Activated naive CD4-positive, alpha-beta T cell treated with anti-CD3 and anti-CD28 coated beads for 36 hours (primary cell): Measurements from ENCODE around the gene LRRC4C. TPM values are rescaled to one million over a fixed set of nuclear protein-coding genes. Genes with fewer than 3 reads are reported as not detected.

Experiments
- CTCF ChIA-PET: fragments of 350-600 bp; sonication (Branson Sonifier 250); formaldehyde crosslinking; loops from one replicate; lab custom pipeline; 2021; ENCODE audit warnings: antibody characterized with exemption; lab: Charles Lee
- DNase-seq: peaks from one replicate; pipeline ENCODE4 v3.0.0-alpha.2; 2020
- H3K27ac Mint-ChIP-seq: one replicate; pipeline ENCODE4 v1.8.0; 2021; ENCODE audit warnings: mild to moderate bottlenecking, mixed read lengths
- H3K27me3 Mint-ChIP-seq: one replicate; pipeline ENCODE4 v1.8.0; 2021; ENCODE audit warnings: low read depth, mixed read lengths
- H3K36me3 Mint-ChIP-seq: one replicate; pipeline ENCODE4 v1.8.0; 2021; ENCODE audit warnings: low read depth, mixed read lengths
- H3K4me1 Mint-ChIP-seq: one replicate; pipeline ENCODE4 v1.8.0; 2021; ENCODE audit warnings: low read depth, mixed read lengths
- H3K4me3 Mint-ChIP-seq: one replicate; pipeline ENCODE4 v1.8.0; 2021; ENCODE audit warnings: mild to moderate bottlenecking, moderate library complexity, mixed read lengths
- H3K9me3 Mint-ChIP-seq: one replicate; pipeline ENCODE4 v1.8.0; 2021; ENCODE audit warnings: mixed read lengths
- intact Hi-C: fragments of 100-400 bp; cut with micrococcal nuclease; formaldehyde crosslinking; loops from one replicate; pipeline ENCODE4 v1.15.1; 2023
- total RNA-seq, 2 experiments: library from RNA; stranded (reverse); gene quantifications; one replicate each; pipeline ENCODE4 v1.2.3, GENCODE V29; 2021

The LRRC4C gene
- total RNA-seq, 2 experiments from 2014 or later = not detected

DNA sequence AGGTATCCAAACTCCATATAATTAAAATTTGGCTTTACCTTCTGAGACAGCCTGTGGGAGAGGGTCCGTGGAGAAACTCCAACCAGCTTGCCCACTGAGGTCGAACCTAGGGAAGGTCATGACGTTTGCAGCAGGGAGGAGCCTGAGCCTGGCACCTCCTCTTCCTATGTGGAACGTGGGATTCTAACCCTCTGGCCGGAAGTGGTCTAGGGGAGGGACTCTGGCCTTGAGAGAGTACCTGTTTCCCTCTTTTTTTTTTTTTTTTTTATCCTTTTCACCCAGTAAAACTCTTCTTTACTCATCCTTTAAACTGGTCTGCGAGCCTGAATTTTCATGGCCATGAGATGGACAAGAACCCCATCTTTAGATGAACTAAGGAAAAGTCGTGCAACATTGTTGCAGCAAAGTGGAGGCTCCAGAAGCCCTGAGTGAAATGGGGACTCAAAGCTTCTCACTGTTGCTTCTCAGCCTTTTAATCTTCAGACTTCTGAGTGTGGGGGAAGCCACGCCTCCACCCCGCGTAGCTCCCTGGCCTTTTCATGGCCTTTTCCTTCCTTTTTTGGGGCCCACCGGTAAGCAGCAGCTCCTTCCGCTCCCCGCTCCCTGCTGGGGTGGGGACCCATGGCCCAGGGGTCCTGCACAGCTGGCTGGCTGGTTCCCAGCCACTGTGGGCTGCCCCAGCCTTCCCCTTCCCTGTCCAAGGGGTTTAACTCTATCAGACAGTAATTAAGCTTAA is 1359.9 kb downstream of the LRRC4C start:
- no peak for DNase-seq
- H3K4me3 Mint-ChIP-seq = no peak overlapping the region
- no peaks in the 10 kb centered on the region for H3K4me1 Mint-ChIP-seq
- H3K9me3 Mint-ChIP-seq = peaks cover 4% of the 10 kb centered on the region
- no peaks in the 10 kb centered on the region for H3K36me3 Mint-ChIP-seq
- no peak overlapping the region for H3K27ac Mint-ChIP-seq
- intact Hi-C loops = no loop called here
- CTCF ChIA-PET = no interaction called here
- H3K27me3 Mint-ChIP-seq = no peaks in the 10 kb centered on the region

DNA sequence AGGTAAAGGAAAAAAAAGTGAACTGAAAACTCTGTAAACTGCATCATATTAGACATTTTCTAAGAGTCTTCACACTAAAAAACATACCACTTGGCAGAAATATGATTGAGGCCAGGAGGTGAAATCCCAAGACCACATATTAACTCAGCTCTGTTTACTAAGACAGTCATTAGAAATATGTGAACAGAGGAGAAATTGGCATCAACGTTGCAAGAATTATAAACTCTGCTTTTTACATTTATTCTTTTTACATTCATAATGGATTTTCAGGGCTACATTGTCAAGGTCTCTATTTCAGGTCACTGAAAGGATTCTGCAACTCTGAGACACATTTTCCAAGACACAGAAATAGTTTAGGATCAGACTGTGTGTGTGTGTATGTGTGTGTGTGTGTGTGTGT is 1364.0 kb downstream of the LRRC4C start:
- no peak for DNase-seq
- H3K27me3 Mint-ChIP-seq = no peaks in the 10 kb centered on the region
- no peaks in the 10 kb centered on the region for H3K9me3 Mint-ChIP-seq
- CTCF ChIA-PET = no interaction called here
- H3K36me3 Mint-ChIP-seq = no peaks in the 10 kb centered on the region
- H3K4me3 Mint-ChIP-seq = no peak overlapping the region
- intact Hi-C loops = no loop called here
- no peak overlapping the region for H3K27ac Mint-ChIP-seq
- no peaks in the 10 kb centered on the region for H3K4me1 Mint-ChIP-seq

DNA sequence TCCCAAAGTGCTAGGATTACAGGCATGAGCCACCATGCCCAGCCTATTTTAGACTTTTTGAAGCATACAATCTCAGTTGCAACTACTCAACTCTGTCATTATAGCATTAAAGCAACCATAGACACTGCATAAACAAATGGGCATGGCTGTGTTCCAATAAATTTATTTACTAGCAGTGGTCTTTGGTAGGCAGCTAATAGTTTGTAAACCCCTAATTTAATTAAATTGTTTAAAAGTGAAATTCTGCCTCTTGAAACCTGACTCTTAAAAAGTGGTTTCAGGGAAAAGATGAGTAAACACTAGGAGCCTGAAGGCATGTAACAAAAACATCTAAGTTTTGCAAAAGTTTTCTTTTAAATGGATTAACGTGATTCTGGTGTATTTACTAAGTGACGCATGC is 1364.5 kb downstream of the LRRC4C start:
- Mint-ChIP-seq H3K27ac (no peak overlapping the region), H3K36me3 (no peaks in the 10 kb centered on the region), H3K27me3 (no peaks in the 10 kb centered on the region), H3K4me1 (no peaks in the 10 kb centered on the region), H3K4me3 (no peak overlapping the region), H3K9me3 (no peaks in the 10 kb centered on the region)
- CTCF ChIA-PET = no interaction called here
- intact Hi-C loops = no loop called here
- no peak for DNase-seq

DNA sequence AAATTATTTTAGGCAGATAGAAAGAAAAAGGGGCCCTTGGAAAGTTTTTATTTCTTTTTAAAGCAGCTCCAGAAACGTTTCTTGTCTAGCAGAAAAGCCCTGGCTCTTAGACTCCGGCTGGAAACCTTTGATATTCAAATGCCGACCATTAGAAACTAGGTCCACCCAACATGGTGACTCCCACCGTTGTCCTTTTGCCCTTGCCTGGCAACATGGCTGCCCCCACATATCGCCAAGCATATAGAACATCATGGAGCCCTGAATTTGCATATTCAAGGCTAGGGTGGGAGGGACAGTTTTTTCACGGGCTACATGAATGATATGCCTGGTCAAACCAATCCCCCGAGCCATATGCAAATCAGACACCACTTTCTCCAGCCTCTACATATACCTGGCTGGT is 1379.0 kb downstream of the LRRC4C start:
- Mint-ChIP-seq H3K27ac (no peak overlapping the region), H3K36me3 (no peaks in the 10 kb centered on the region), H3K4me1 (no peaks in the 10 kb centered on the region), H3K27me3 (no peaks in the 10 kb centered on the region), H3K9me3 (peaks cover 9% of the 10 kb centered on the region), H3K4me3 (no peak overlapping the region)
- no peak for DNase-seq
- CTCF ChIA-PET = no interaction called here
- intact Hi-C loops = no loop called here
